ENCODE results near the gene IL1RL1.

IL1RL1 gene

DNA sequence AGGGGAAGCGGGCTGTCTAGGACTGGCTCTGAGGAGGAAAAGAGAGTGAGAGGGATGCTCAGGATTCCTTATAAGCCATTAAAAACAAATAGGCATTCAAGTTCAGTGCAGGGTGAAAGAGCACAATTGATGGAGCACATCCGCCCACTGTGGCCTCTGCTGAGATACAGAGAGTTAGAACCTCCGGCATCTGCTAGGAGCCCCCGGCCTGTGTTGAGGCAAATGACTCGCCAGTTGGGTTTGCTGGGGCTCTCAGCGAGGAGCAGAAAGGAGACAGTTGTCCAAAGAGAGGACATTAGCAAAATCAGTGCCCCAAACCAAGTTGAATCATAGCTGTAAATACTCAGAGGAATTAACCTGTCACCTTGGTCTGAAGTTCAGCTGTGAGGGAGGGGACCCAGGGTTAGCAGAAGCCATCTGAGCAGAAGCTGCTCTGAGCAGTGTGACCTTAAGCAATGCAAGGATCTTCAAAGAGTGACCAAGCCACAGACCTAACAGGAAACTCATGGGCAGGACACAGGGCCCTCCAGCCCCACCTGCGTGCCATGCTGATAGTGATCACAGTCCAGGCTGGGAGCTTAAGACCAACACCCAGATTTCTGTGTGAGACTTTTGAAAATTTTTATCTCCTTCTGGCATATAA lies 88.3 kb downstream of the IL1RL1 start:
- Histone ChIP-seq H3K4me2 (ENCODE audit: low read depth, low read length, poor library complexity, severe bottlenecking) (peak overlapping the region; percentile 82), H2AFZ (ENCODE audit: low read length) (no peak overlapping the region), H3K9me2 (replicated peaks; ENCODE audit: low read depth, low read length) (no peaks in the 10 kb centered on the region), H3K36me3 (ENCODE audit: insufficient read depth, low read length) (no peaks in the 10 kb centered on the region), H3K9ac (ENCODE audit: low read depth, low read length, poor library complexity, severe bottlenecking) (peak overlapping the region; percentile 84), H3K4me1 (ENCODE audit: insufficient read depth, low read length, poor library complexity, severe bottlenecking) (peaks cover 71% of the 10 kb centered on the region), H3F3A (ENCODE audit: low read depth) (peaks cover 22% of the 10 kb centered on the region; the same call in 1 of the 2 replicates), H3K9me3 (ENCODE audit: insufficient read depth, low read depth, low read length) (no peaks in the 10 kb centered on the region), H3K4me3 (ENCODE audit: low read length, poor library complexity, severe bottlenecking) (peak overlapping the region; percentile 18), H3K79me2 (ENCODE audit: insufficient read depth, low read length) (no peaks in the 10 kb centered on the region), H3K27me3 (ENCODE audit: insufficient read depth, low read length, poor library complexity, severe bottlenecking) (no peaks in the 10 kb centered on the region), H4K20me1 (ENCODE audit: insufficient read depth, low read length, poor library complexity, severe bottlenecking) (no peaks in the 10 kb centered on the region)
- TF ChIP-seq, protein P1, sequence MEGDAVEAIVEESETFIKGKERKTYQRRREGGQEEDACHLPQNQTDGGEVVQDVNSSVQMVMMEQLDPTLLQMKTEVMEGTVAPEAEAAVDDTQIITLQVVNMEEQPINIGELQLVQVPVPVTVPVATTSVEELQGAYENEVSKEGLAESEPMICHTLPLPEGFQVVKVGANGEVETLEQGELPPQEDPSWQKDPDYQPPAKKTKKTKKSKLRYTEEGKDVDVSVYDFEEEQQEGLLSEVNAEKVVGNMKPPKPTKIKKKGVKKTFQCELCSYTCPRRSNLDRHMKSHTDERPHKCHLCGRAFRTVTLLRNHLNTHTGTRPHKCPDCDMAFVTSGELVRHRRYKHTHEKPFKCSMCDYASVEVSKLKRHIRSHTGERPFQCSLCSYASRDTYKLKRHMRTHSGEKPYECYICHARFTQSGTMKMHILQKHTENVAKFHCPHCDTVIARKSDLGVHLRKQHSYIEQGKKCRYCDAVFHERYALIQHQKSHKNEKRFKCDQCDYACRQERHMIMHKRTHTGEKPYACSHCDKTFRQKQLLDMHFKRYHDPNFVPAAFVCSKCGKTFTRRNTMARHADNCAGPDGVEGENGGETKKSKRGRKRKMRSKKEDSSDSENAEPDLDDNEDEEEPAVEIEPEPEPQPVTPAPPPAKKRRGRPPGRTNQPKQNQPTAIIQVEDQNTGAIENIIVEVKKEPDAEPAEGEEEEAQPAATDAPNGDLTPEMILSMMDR (conservative IDR thresholded peaks at IDR 0.05; ENCODE audit: low read length): no peak
- no peak for TF ChIP-seq EZH2phosphoT487 (IDR thresholded peaks at IDR 0.05; ENCODE audit: borderline replicate concordance)

DNA sequence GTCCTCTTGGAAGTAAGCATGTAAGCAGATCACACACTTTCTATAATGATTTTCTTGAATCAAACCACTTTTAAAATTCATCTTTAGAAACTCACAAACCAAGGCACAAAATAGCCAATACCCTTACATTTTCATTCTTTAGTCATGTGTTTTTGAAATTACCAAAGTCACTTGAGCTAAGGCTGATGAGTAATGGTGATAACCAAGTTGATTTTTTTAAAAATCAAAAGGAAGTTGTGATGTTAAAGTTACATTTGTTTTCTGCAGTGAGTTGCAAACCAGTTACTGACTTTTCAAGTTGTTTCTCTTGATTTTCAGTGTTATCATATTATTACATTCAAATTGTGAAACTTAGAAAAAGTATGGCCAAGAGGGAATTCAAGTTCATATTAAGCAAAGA lies 90.1 kb downstream of the IL1RL1 start:
- no peak overlapping the region for H3K4me3 ChIP-seq (ENCODE audit: low read length, poor library complexity, severe bottlenecking)
- H3K9me2 ChIP-seq (replicated peaks; ENCODE audit: low read depth, low read length): no peaks in the 10 kb centered on the region
- peak overlapping the region; percentile 4 for H3K9ac ChIP-seq (ENCODE audit: low read depth, low read length, poor library complexity, severe bottlenecking)
- H3K4me1 ChIP-seq (ENCODE audit: insufficient read depth, low read length, poor library complexity, severe bottlenecking): peaks cover 57% of the 10 kb centered on the region
- H2AFZ ChIP-seq (ENCODE audit: low read length): peak overlapping the region; percentile 17; the same call in 1 of the 2 replicates
- no peaks in the 10 kb centered on the region for H4K20me1 ChIP-seq (ENCODE audit: insufficient read depth, low read length, poor library complexity, severe bottlenecking)
- H3F3A ChIP-seq (ENCODE audit: low read depth): peaks cover 22% of the 10 kb centered on the region; the same call in 1 of the 2 replicates
- no peaks in the 10 kb centered on the region for H3K79me2 ChIP-seq (ENCODE audit: insufficient read depth, low read length)
- H3K36me3 ChIP-seq (ENCODE audit: insufficient read depth, low read length): no peaks in the 10 kb centered on the region
- no peaks in the 10 kb centered on the region for H3K27me3 ChIP-seq (ENCODE audit: insufficient read depth, low read length, poor library complexity, severe bottlenecking)
- peak overlapping the region; percentile 82 for H3K4me2 ChIP-seq (ENCODE audit: low read depth, low read length, poor library complexity, severe bottlenecking)
- H3K9me3 ChIP-seq (ENCODE audit: insufficient read depth, low read depth, low read length): no peaks in the 10 kb centered on the region
- no peak for TF ChIP-seq EZH2phosphoT487 (IDR thresholded peaks at IDR 0.05; ENCODE audit: borderline replicate concordance)
- TF ChIP-seq, protein P1 (conservative IDR thresholded peaks at IDR 0.05; ENCODE audit: low read length): no peak

Data from Loucy (cell line).